GM12878 (cell line): ENCODE results near the gene FERMT3. TPM values are rescaled to one million over a fixed set of nuclear protein-coding genes. Genes with fewer than 3 reads are reported as not detected.

Experiments used
- ATAC-seq: fragments of 200-7000 bp; cut with Tn5 transposase; 3 replicates; pipeline ENCODE4 v1.9.1; 2020; ENCODE audit warnings: mild to moderate bottlenecking, moderate library complexity
- BruUV-seq: library from RNA; stranded (reverse); fragments of 400-500 nt; replicated peaks from 2 replicates; lab custom pipeline; 2021; lab: Mats Ljungman, UMichigan
- CTCF ChIA-PET: fragments of 300-600 bp; sonication (Branson Sonifier 250); formaldehyde crosslinking; extraction: SDS; loops from one replicate; lab custom pipeline; 2021; ENCODE audit warnings: inconsistent platforms; lab: Yijun Ruan, JAX
- POLR2A ChIA-PET: fragments of 350-600 bp; formaldehyde crosslinking; extraction: SDS; loops from one replicate; lab custom pipeline; 2021; ENCODE audit warnings: inconsistent platforms; lab: Charles Lee
- RAD21 ChIA-PET: fragments of 300-600 bp; sonication (Branson Sonifier 250); formaldehyde crosslinking; loops from one replicate; lab custom pipeline; 2023; ENCODE audit warnings: antibody characterized with exemption; ENCODE audit not compliant: unreplicated experiment; lab: Charles Lee
- SMC1A ChIA-PET: fragments of 300-600 bp; sonication (Branson Sonifier 250); formaldehyde crosslinking; loops from one replicate; lab custom pipeline; 2023; ENCODE audit not compliant: unreplicated experiment, uncharacterized antibody; lab: Charles Lee
- DNase-seq: peaks from one replicate; pipeline ENCODE4 v3.0.0-alpha.2; 2011; ENCODE audit warnings: low read depth, low spot score
- FAIRE-seq: peaks from 3 replicates; lab custom pipeline; 2011; peaks lifted over from hg19 to GRCh38; lab: Jason Lieb, UNC
- H2AFZ ChIP-seq: 2 replicates; pipeline ENCODE4 v1.6.0; 2011; ENCODE audit warnings: low read depth, low read length, control low read depth; ENCODE audit not compliant: control insufficient read depth
- H3K27ac ChIP-seq: 2 replicates; pipeline ENCODE4 v1.5.1; 2011; ENCODE audit warnings: control low read depth; ENCODE audit not compliant: control insufficient read depth, insufficient read depth
- H3K27me3 ChIP-seq, 2 experiments: replicated peaks in 1 of 2; 2 replicates each; pipeline versions ENCODE4 v1.6.0 to v1.6.1; 2011; ENCODE audit warnings: low read length in 1 of 2; ENCODE audit not compliant: control insufficient read depth in 2 of 2, insufficient read depth in 2 of 2
- H3K36me3 ChIP-seq, 2 experiments: 2 replicates each; pipeline ENCODE4 v1.5.1; 2011; ENCODE audit warnings: low read length in 1 of 2; ENCODE audit not compliant: control insufficient read depth in 2 of 2, insufficient read depth in 2 of 2
- H3K4me1 ChIP-seq: 2 replicates; pipeline ENCODE4 v1.6.1; 2011; ENCODE audit warnings: mild to moderate bottlenecking, low read length, moderate library complexity, mixed read lengths; ENCODE audit not compliant: control insufficient read depth, insufficient read depth
- H3K4me2 ChIP-seq: 2 replicates; pipeline ENCODE4 v1.6.0; 2011; ENCODE audit warnings: control low read depth; ENCODE audit not compliant: control insufficient read depth, insufficient read depth
- H3K4me3 ChIP-seq: fragments of 200-600 bp; sonication (generic); 2 replicates; pipeline ENCODE4 v1.5.1; 2016
- H3K79me2 ChIP-seq: 2 replicates; pipeline ENCODE4 v1.6.0; 2011; ENCODE audit warnings: low read length; ENCODE audit not compliant: control insufficient read depth, insufficient read depth
- H3K9ac ChIP-seq: 2 replicates; pipeline ENCODE4 v1.8.0; 2011; ENCODE audit warnings: low read length, control low read depth, mixed read lengths; ENCODE audit not compliant: control insufficient read depth, insufficient read depth
- H3K9me3 ChIP-seq: replicated peaks from 3 replicates; pipeline ENCODE4 v1.5.1; 2011; ENCODE audit warnings: mild to moderate bottlenecking, low read length; ENCODE audit not compliant: control insufficient read depth, insufficient read depth
- H4K20me1 ChIP-seq: 2 replicates; pipeline ENCODE4 v1.6.0; 2011; ENCODE audit not compliant: control insufficient read depth, insufficient read depth
- ASH2L ChIP-seq: fragments of 300-600, 200-600 bp; sonication (generic); IDR thresholded peaks from 2 replicates; pipeline ENCODE4 v1.6.1; 2017; ENCODE audit warnings: low read depth, mild to moderate bottlenecking, borderline replicate concordance
- ATF7 ChIP-seq: fragments of 450-650 bp; IDR thresholded peaks from 2 replicates; pipeline ENCODE4 v1.6.1; 2016; ENCODE audit warnings: low read depth, mild to moderate bottlenecking
- HDGF ChIP-seq: fragments of 450-650 bp; IDR thresholded peaks from 2 replicates; pipeline ENCODE4 v1.6.1; 2016; ENCODE audit warnings: antibody characterized with exemption
- KAT2A ChIP-seq: conservative IDR thresholded peaks from 2 replicates; pipeline ENCODE4 v1.6.1; 2011; ENCODE audit warnings: low read depth, low read length; ENCODE audit not compliant: control insufficient read depth
- RFX5 ChIP-seq: IDR thresholded peaks from 2 replicates; pipeline ENCODE4 v1.6.1; 2011; ENCODE audit warnings: low read depth, low read length, improper control_type of control experiment
- STAT3 ChIP-seq: IDR thresholded peaks from 2 replicates; pipeline ENCODE4 v1.6.1; 2011; ENCODE audit warnings: low read depth, low read length, improper control_type of control experiment
- TCF12 ChIP-seq: IDR thresholded peaks from 2 replicates; pipeline ENCODE4 v1.6.1; 2011; ENCODE audit warnings: low read depth, mild to moderate bottlenecking, low read length
- ZNF274 ChIP-seq: IDR thresholded peaks from one replicate; pipeline ENCODE4 v1.8.0; 2011; ENCODE audit not compliant: insufficient read length, insufficient read depth
- WGBS: methylation state at CpG from one replicate; pipeline ENCODE4 v1.1.6; 2016; ENCODE audit warnings: low lambda C conversion rate; ENCODE audit not compliant: insufficient replicate concordance, insufficient coverage; ENCODE audit errors: missing lambda C conversion rate; 5-methylcytosine and 5-hydroxymethylcytosine counted together
- in situ Hi-C: fragments of 300-500 bp; cut with MboI; formaldehyde crosslinking; loops from 9 replicates; pipeline ENCODE4 v1.14.3; 2018; ENCODE audit warnings: mixed read lengths
- intact Hi-C: fragments of 100-400 bp; cut with micrococcal nuclease; formaldehyde crosslinking; loops from one replicate; pipeline ENCODE4 v1.14.2; 2022; ENCODE audit not compliant: unreplicated experiment
- polyA plus RNA-seq, 11 experiments: library from polyadenylated mRNA; depleted of rRNA in 4 of 11; unstranded in 6 of 11; stranded (reverse) in 5 of 11; fragments of >200 nt; fragmentation: Nextera tagmentation in 4 of 11; fragmentation: Illumina TruSeq in 1 of 11; extraction: Ambion mirVana in 4 of 11; extraction: Trizol in 1 of 11; gene quantifications; 1 replicate in 1 of 11; 2 replicates in 10 of 11; pipeline versions ENCODE4 v1.2.1 to v1.2.3, GENCODE V29; 2011 to 2016; ENCODE audit warnings: inconsistent platforms in 2 of 11, missing spikeins in 2 of 11, low read depth in 1 of 11
- total RNA-seq, 4 experiments: library from RNA; depleted of rRNA in 3 of 4; stranded (reverse); fragments of >200 nt in 3 of 4; fragmentation: Illumina TruSeq in 1 of 4; extraction: Trizol in 1 of 4; gene quantifications; 2 replicates each; pipeline versions ENCODE4 v1.2.1 to v1.2.3, GENCODE V29; 2013 to 2021
- TF ChIP-seq, protein P1 (sequence below): IDR thresholded peaks from 2 replicates; pipeline ENCODE4 v1.6.1; 2011; ENCODE audit warnings: borderline replicate concordance, low read depth, mild to moderate bottlenecking, moderate library complexity, mixed read lengths, low read length; ENCODE audit not compliant: insufficient read depth; ENCODE audit errors: extremely low read length
- TF ChIP-seq, protein P2 (sequence below): IDR thresholded peaks from 2 replicates; pipeline ENCODE4 v1.6.1; 2011; ENCODE audit warnings: mild to moderate bottlenecking, low read depth, low read length, moderate library complexity; ENCODE audit not compliant: insufficient replicate concordance

Gene FERMT3
- total and polyA plus RNA-seq, 10 of the 15 experiments (the other 5 are each of a cell fraction or from before 2014, with no cell fraction given), result 2.0 to 211 (median 114) TPM

DNA sequence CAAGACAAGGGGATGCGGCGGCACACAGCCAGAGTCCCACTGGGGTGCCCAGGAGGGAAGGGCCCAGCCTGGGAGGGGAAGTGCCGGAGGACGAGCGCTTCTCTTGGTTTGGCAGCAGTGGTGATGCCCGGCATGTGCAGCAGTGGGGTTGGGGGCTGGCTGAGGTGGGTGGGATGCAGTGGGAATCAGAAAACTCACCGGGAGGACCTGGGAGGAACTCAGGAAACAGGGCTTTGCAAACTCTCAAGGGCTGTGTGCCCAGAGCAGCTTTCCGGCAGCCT, 3.0 kb downstream of the FERMT3 start:
- CTCF ChIA-PET, result interaction anchor here (9.7 kb wide), 1 partner anchor 93 kb away, joined by 238 read pairs; the partner anchor contains the start of genes CATSPERZ and ESRRA

More for the DNA sequence above, 3.0 kb downstream of the FERMT3 start:
- Histone ChIP-seq H2AFZ (no peak overlapping the region), H3K36me3 (peaks cover 18 to 22% of the 10 kb centered on the region in 2 experiments; a peak in 3 of 4 replicates), H3K4me1 (peaks cover 22% of the 10 kb centered on the region), H4K20me1 (no peaks in the 10 kb centered on the region), H3K27ac (no peak overlapping the region), H3K79me2 (peaks cover 39% of the 10 kb centered on the region), H3K4me2 (peak overlapping the region; percentile 76; the same call in 1 of the 2 replicates), H3K27me3 (no peaks in the 10 kb centered on the region), H3K4me3 (no peak overlapping the region), H3K9me3 (no peaks in the 10 kb centered on the region), H3K9ac (no peak overlapping the region)
- RAD21 ChIA-PET, result interaction anchor here (6.6 kb wide), 1 partner anchor 93 kb away, joined by 125 read pairs; the partner anchor contains the start of genes CATSPERZ and ESRRA
- POLR2A ChIA-PET, result interaction anchor here (1.1 to 1.6 kb wide), 4 partner anchors 10 to 29 kb away, joined by 3 to 5 read pairs (median 3); no protein-coding TSS in a partner anchor
- FAIRE-seq (no peak), ATAC-seq (no peak), DNase-seq (no peak)
- WGBS, result 88% methylated on average over 7 of the region's 8 CpGs
- BruUV-seq, result no TSS peak
- SMC1A ChIA-PET, result interaction anchor here (5.5 kb wide), 1 partner anchor 16 kb away, joined by 56 read pairs; the partner anchor contains the start of genes NUDT22 and TRPT1
- TF ChIP-seq TCF12, result no peak
- TF ChIP-seq ATF7, result no peak
- TF ChIP-seq, protein P1, sequence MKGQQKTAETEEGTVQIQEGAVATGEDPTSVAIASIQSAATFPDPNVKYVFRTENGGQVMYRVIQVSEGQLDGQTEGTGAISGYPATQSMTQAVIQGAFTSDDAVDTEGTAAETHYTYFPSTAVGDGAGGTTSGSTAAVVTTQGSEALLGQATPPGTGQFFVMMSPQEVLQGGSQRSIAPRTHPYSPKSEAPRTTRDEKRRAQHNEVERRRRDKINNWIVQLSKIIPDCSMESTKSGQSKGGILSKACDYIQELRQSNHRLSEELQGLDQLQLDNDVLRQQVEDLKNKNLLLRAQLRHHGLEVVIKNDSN, result no peak
- no peak for TF ChIP-seq KAT2A
- no peak for TF ChIP-seq ASH2L
- TF ChIP-seq, protein P2, sequence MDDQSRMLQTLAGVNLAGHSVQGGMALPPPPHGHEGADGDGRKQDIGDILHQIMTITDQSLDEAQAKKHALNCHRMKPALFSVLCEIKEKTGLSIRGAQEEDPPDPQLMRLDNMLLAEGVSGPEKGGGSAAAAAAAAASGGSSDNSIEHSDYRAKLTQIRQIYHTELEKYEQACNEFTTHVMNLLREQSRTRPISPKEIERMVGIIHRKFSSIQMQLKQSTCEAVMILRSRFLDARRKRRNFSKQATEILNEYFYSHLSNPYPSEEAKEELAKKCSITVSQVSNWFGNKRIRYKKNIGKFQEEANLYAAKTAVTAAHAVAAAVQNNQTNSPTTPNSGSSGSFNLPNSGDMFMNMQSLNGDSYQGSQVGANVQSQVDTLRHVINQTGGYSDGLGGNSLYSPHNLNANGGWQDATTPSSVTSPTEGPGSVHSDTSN, result no peak
- no peak for TF ChIP-seq ZNF274
- no peak for TF ChIP-seq HDGF
- no peak for TF ChIP-seq STAT3
- no peak for TF ChIP-seq RFX5
- intact Hi-C loops, result no loop called here
- in situ Hi-C loops, result no loop called here
